Prostate gland (tissue), 2 donors: ENCODE data around the gene KLHDC7B. TPM values are rescaled to one million over a fixed set of nuclear protein-coding genes. Genes with fewer than 3 reads are reported as not detected.

Source experiments
- DNase-seq: peaks from one replicate; pipeline ENCODE4 v3.0.0-alpha.2; 2019; ENCODE audit warnings: low spot score
- H3K27ac ChIP-seq, 2 donors: fragments of 200-600 bp; sonication (generic); 2 replicates each; pipeline ENCODE4 v1.5.1; 2017 to 2019
- H3K27me3 ChIP-seq: fragments of 200-600 bp; sonication (generic); replicated peaks from 2 replicates; pipeline ENCODE4 v1.5.1; 2019; ENCODE audit not compliant: insufficient read depth
- H3K36me3 ChIP-seq, 2 donors: fragments of 200-600 bp; sonication (generic); 1 replicate in 1 of 2; 2 replicates in 1 of 2; pipeline versions ENCODE4 v1.5.1 to v1.8.1; 2017 to 2019
- H3K4me1 ChIP-seq: fragments of 200-600 bp; sonication (generic); replicated peaks from 2 replicates; pipeline ENCODE4 v1.5.1; 2019
- H3K4me3 ChIP-seq, 2 donors: fragments of 200-600 bp; sonication (generic); 2 replicates each; pipeline ENCODE4 v1.5.1; 2017 to 2019
- H3K9me3 ChIP-seq: fragments of 200-600 bp; sonication (generic); 2 replicates; pipeline ENCODE4 v1.5.1; 2017
- CTCF ChIP-seq, 4 experiments: fragments of 200-600 bp in 2 of 4; fragments of 450-650 bp in 2 of 4; sonication (generic) in 2 of 4; IDR thresholded peaks; 1 replicate in 3 of 4; 2 replicates in 1 of 4; pipeline ENCODE4 v1.5.1; 2016 to 2019; ENCODE audit warnings: antibody characterized with exemption in 4 of 4, mild to moderate bottlenecking in 2 of 4, moderate library complexity in 2 of 4
- POLR2A ChIP-seq: fragments of 450-650 bp; IDR thresholded peaks from one replicate; pipeline ENCODE4 v1.6.1; 2016; ENCODE audit warnings: antibody characterized with exemption, mild to moderate bottlenecking
- POLR2AphosphoS5 ChIP-seq: sonication (generic); formaldehyde crosslinking; IDR thresholded peaks from one replicate; pipeline ENCODE4 v1.6.1; 2017; ENCODE audit warnings: antibody characterized with exemption
- WGBS: methylation state at CpG from one replicate; pipeline ENCODE4 v1.1.5; 2018; 5-methylcytosine and 5-hydroxymethylcytosine counted together
- intact Hi-C: fragments of 100-400 bp; cut with DNase I; formaldehyde crosslinking; loops from one replicate; pipeline ENCODE4 v1.14.2; 2022
- total RNA-seq, 2 donors: library from RNA; depleted of rRNA; stranded (reverse); fragments of >200 nt; gene quantifications; one replicate each; pipeline ENCODE4 v1.1.0, GENCODE V29; 2016

Gene KLHDC7B
- total RNA-seq, 2 donors from 2014 or later, result 0.62 TPM; not detected in 1

- no peak overlapping the region for H3K27ac ChIP-seq
- intact Hi-C loops, result no loop called here
Observed at GRCh38 chr22:50505776-50506610, 39.7 kb upstream of the KLHDC7B start.

GRCh38 chr22:50506611-50507420, 38.9 kb upstream of the KLHDC7B start:
- Histone ChIP-seq H3K27ac (peak overlapping the region; percentile 74 to 90), H3K4me1 (peaks cover 14% of the 10 kb centered on the region), H3K27me3 (no peaks in the 10 kb centered on the region), H3K4me3 (peak overlapping the region; percentile 85 to 96), H3K9me3 (no peaks in the 10 kb centered on the region), H3K36me3 (peaks cover 0 to 14% of the 10 kb centered on the region in 2 donors)
- TF ChIP-seq POLR2A, result no peak
- no peak for TF ChIP-seq POLR2AphosphoS5
- intact Hi-C loops, result no loop called here
- 22% methylated on average over 21 of the region's 21 CpGs for WGBS
- no peak for DNase-seq

More at GRCh38 chr22:50505776-50506610, 39.7 kb upstream of the KLHDC7B start:
- WGBS, result 85% methylated on average over 28 of the region's 41 CpGs
- no peak for DNase-seq
- Histone ChIP-seq H3K9me3 (no peaks in the 10 kb centered on the region), H3K4me3 (peak overlapping the region in 1 of 2 donors; percentile 85), H3K4me1 (peaks cover 14% of the 10 kb centered on the region), H3K27me3 (no peaks in the 10 kb centered on the region), H3K36me3 (peaks cover 0 to 14% of the 10 kb centered on the region in 2 donors)
- TF ChIP-seq POLR2AphosphoS5, result no peak
- TF ChIP-seq POLR2A, result no peak
- TF ChIP-seq CTCF (IDR thresholded peaks at IDR 0.05), result no peak

GRCh38 chr22:50507421-50507990, 38.2 kb upstream of the KLHDC7B start, which contains the start of gene LMF2:
Gene LMF2 (minus strand): TSS chr22:50507702. CDS start chr22:50507675, 27 bp downstream.
- Histone ChIP-seq H3K4me3 (peak within 1 kb of the TSS; percentile 85 to 96), H3K27ac (peak within 1 kb of the TSS; percentile 89 to 90), H3K4me1 (peaks cover 14% of the 10 kb centered on the region), H3K36me3 (peaks cover 0 to 14% of the 10 kb centered on the region in 2 donors), H3K9me3 (no peaks in the 10 kb centered on the region), H3K27me3 (no peaks in the 10 kb centered on the region)
- intact Hi-C loops, result no loop called here
- 1% methylated on average over 25 of the region's 62 CpGs for WGBS
- TF ChIP-seq POLR2AphosphoS5, result no peak
- TF ChIP-seq POLR2A, result peak; percentile 62
- TF ChIP-seq CTCF (IDR thresholded peaks at IDR 0.05), result peak in 2 of 4 experiments; percentile 6 to 18
- peak; percentile 85 for DNase-seq

- H3K4me1 ChIP-seq, result peaks cover 14% of the 10 kb centered on the region
- DNase-seq, result peak; percentile 95
- intact Hi-C loops, result no loop called here
- WGBS, result 1% methylated on average over 67 of the region's 76 CpGs
- H3K36me3 ChIP-seq, result peaks cover 0 to 14% of the 10 kb centered on the region in 2 donors
- H3K4me3 ChIP-seq, result peak within 1 kb of the TSS; percentile 85 to 96
- H3K9me3 ChIP-seq, result no peaks in the 10 kb centered on the region
- TF ChIP-seq POLR2A, result peak; percentile 79
- peak; percentile 99 for TF ChIP-seq POLR2AphosphoS5
- TF ChIP-seq CTCF (IDR thresholded peaks at IDR 0.05), result peak in 1 of 4 experiments; percentile 47
- no peaks in the 10 kb centered on the region for H3K27me3 ChIP-seq
- peak within 1 kb of the TSS; percentile 89 to 90 for H3K27ac ChIP-seq
Observed at GRCh38 chr22:50507991-50508884, 37.5 kb upstream of the KLHDC7B start, which contains the start of gene NCAPH2. Gene NCAPH2 (plus strand): TSS chr22:50508224. CDS start chr22:50508338, 114 bp downstream.
